A673 (cell line): ENCODE data around the gene PRMT7. TPM values are rescaled to one million over a fixed set of nuclear protein-coding genes. Genes with fewer than 3 reads are reported as not detected.

ENCODE experiments used
- BruUV-seq: library from RNA; stranded (reverse); fragments of 400-500 nt; replicated peaks from 2 replicates; lab custom pipeline; 2021; lab: Mats Ljungman, UMichigan
- CTCF ChIA-PET: fragments of 300-600 bp; sonication (Branson Sonifier 250); formaldehyde crosslinking; loops from one replicate; lab custom pipeline; 2022; ENCODE audit warnings: antibody characterized with exemption; lab: Charles Lee
- POLR2A ChIA-PET: fragments of 300-600 bp; sonication (Branson Sonifier 250); formaldehyde crosslinking; loops from one replicate; lab custom pipeline; 2022; ENCODE audit warnings: antibody characterized with exemption; ENCODE audit not compliant: low non-redundant PET; lab: Charles Lee
- DNase-seq: peaks from one replicate; pipeline ENCODE4 v3.0.0-alpha.2; 2015; ENCODE audit warnings: low spot score
- H3K27ac ChIP-seq: fragments of 200-600 bp; sonication (generic); 2 replicates; pipeline ENCODE4 v1.5.1; 2016; ENCODE audit warnings: mixed run types, low read depth, mild to moderate bottlenecking, mixed read lengths, antibody characterized with exemption, low read length; ENCODE audit not compliant: poor library complexity, severe bottlenecking
- H3K27me3 ChIP-seq: fragments of 200-600 bp; sonication (generic); replicated peaks from 2 replicates; pipeline ENCODE4 v1.6.1; 2017; ENCODE audit warnings: mixed run types, low read depth, mild to moderate bottlenecking, mixed read lengths, antibody characterized with exemption, low read length; ENCODE audit not compliant: insufficient read depth, poor library complexity
- H3K36me3 ChIP-seq: fragments of 200-600 bp; sonication (generic); 2 replicates; pipeline ENCODE4 v1.6.1; 2016; ENCODE audit warnings: mixed run types, mild to moderate bottlenecking, mixed read lengths, antibody characterized with exemption, low read length; ENCODE audit not compliant: insufficient read depth, poor library complexity, severe bottlenecking
- H3K4me1 ChIP-seq: fragments of 200-600 bp; sonication (generic); 2 replicates; pipeline ENCODE4 v1.6.1; 2017; ENCODE audit warnings: mixed run types, mild to moderate bottlenecking, mixed read lengths, antibody characterized with exemption, low read length; ENCODE audit not compliant: insufficient read depth, poor library complexity, severe bottlenecking
- H3K4me3 ChIP-seq: fragments of 200-600 bp; sonication (generic); 2 replicates; pipeline ENCODE4 v1.5.1; 2016; ENCODE audit warnings: low read depth, mixed run types, mild to moderate bottlenecking, mixed read lengths, low read length; ENCODE audit not compliant: poor library complexity, severe bottlenecking
- H3K9me3 ChIP-seq: fragments of 200-600 bp; sonication (generic); 2 replicates; pipeline ENCODE4 v1.6.1; 2016; ENCODE audit warnings: mixed run types, low read depth, mild to moderate bottlenecking, mixed read lengths, antibody characterized with exemption, low read length; ENCODE audit not compliant: poor library complexity, severe bottlenecking
- CTCF ChIP-seq: fragments of 300-800, 200-600 bp; sonication (generic); conservative IDR thresholded peaks from 2 replicates; pipeline ENCODE4 v1.5.1; 2017; ENCODE audit warnings: low read depth, mild to moderate bottlenecking, antibody characterized with exemption, low read length, moderate library complexity, mixed read lengths
- EZH2 ChIP-seq: fragments of 200-600 bp; sonication (generic); IDR thresholded peaks from 2 replicates; pipeline ENCODE4 v1.6.1; 2017; ENCODE audit warnings: borderline replicate concordance, low read depth, mild to moderate bottlenecking, mixed read lengths, antibody characterized with exemption, low read length; ENCODE audit not compliant: poor library complexity, severe bottlenecking
- intact Hi-C: fragments of 100-400 bp; cut with micrococcal nuclease; formaldehyde crosslinking; loops from one replicate; pipeline ENCODE4 v1.10.0; 2022; ENCODE audit not compliant: unreplicated experiment
- total RNA-seq: library from RNA; stranded (reverse); gene quantifications from 2 replicates; pipeline ENCODE4 v1.2.3, GENCODE V29; 2021

The PRMT7 gene
- total RNA-seq, 1 experiment from 2014 or later = 66.2 TPM

DNA sequence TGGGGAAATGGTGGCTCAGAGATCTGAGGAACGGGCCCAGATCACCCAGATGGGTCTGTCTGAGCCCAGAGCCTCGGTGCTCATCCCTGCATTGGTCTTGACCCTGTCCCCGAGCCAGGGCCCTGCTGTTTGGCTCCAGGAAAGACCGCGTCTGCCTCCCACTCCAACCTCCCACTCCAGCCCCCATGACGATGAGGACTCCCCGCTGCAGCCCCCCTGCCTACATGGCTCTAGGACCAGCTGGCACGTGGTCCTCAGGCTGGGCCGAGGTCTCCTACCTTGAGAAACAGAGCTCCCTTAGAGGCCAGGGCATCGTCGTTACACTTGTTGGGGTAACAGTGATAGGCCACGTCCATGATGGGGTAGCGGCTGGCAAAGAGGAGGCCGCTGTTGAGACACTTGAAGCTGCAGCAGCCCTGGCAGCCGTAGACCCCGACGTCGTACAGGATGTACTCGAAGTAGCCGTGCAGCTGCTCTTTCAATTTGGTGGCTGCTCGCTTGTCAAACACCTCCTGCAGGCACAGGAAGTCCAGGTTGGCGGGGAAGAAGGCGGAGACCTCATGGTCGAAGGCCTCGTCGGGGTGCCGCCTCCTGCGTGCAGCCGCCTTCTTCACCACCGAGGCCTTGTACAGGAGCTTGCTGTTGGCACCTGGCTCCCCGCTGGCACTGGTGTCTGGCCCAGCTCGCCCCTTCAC, 59.9 kb downstream of the PRMT7 start:
- no peaks in the 10 kb centered on the region for H3K27me3 ChIP-seq
- POLR2A ChIA-PET = no interaction called here
- CTCF ChIA-PET = interaction anchor here (0.6 kb wide), 1 partner anchor 181 kb away, joined by 3 read pairs; no protein-coding TSS in a partner anchor
- no peaks in the 10 kb centered on the region for H3K9me3 ChIP-seq
- BruUV-seq = no TSS peak
- intact Hi-C loops = no loop called here
- no peaks in the 10 kb centered on the region for H3K4me1 ChIP-seq
- H3K27ac ChIP-seq = no peak overlapping the region
- no peak for TF ChIP-seq CTCF
- no peak for TF ChIP-seq EZH2
- no peaks in the 10 kb centered on the region for H3K36me3 ChIP-seq
- DNase-seq = no peak
- H3K4me3 ChIP-seq = no peak overlapping the region

GRCh38 chr16:68371276-68371651, 60.4 kb downstream of the PRMT7 start:
- no peak for TF ChIP-seq EZH2
- TF ChIP-seq CTCF = no peak
- intact Hi-C loops = no loop called here
- CTCF ChIA-PET = interaction anchor here (0.6 kb wide), 1 partner anchor 180 kb away, joined by 3 read pairs; no protein-coding TSS in a partner anchor

GRCh38 chr16:68371706-68372380, 61.0 kb downstream of the PRMT7 start:
- no peak for DNase-seq
- H3K4me1 ChIP-seq = no peaks in the 10 kb centered on the region
- TF ChIP-seq EZH2 = no peak
- no peak for TF ChIP-seq CTCF
- H3K4me3 ChIP-seq = no peak overlapping the region
- intact Hi-C loops = no loop called here
- BruUV-seq = no TSS peak
- no peak overlapping the region for H3K27ac ChIP-seq
- CTCF ChIA-PET = no interaction called here
- H3K27me3 ChIP-seq = no peaks in the 10 kb centered on the region
- no peaks in the 10 kb centered on the region for H3K36me3 ChIP-seq
- H3K9me3 ChIP-seq = no peaks in the 10 kb centered on the region
- POLR2A ChIA-PET = no interaction called here

More at GRCh38 chr16:68371276-68371651, 60.4 kb downstream of the PRMT7 start:
- no TSS peak for BruUV-seq
- Histone ChIP-seq H3K4me1 (no peaks in the 10 kb centered on the region), H3K36me3 (no peaks in the 10 kb centered on the region), H3K27ac (no peak overlapping the region), H3K27me3 (no peaks in the 10 kb centered on the region), H3K9me3 (no peaks in the 10 kb centered on the region), H3K4me3 (no peak overlapping the region)
- no peak for DNase-seq
- POLR2A ChIA-PET = no interaction called here
